Peyer's patch (tissue), 4 donors: Measurements from ENCODE around the gene CACNA1B.

ENCODE experiments used
- CTCF ChIP-seq, 6 experiments: fragments of 450-650 bp in 4 of 6; fragments of 200-600 bp in 2 of 6; sonication (generic) in 1 of 6; IDR thresholded peaks; one replicate each; pipeline ENCODE4 v1.5.1; 2017 to 2019; ENCODE audit warnings: antibody characterized with exemption in 6 of 6, mild to moderate bottlenecking in 3 of 6, moderate library complexity in 1 of 6
- POLR2A ChIP-seq, 2 donors: fragments of 450-650 bp; IDR thresholded peaks; one replicate each; pipeline ENCODE4 v1.5.1; 2017; ENCODE audit warnings: antibody characterized with exemption in 2 of 2, mild to moderate bottlenecking in 2 of 2, moderate library complexity in 2 of 2

- TF ChIP-seq POLR2A (IDR thresholded peaks at IDR 0.05) (no peak), CTCF (IDR thresholded peaks at IDR 0.05) (no peak)
Measured at GRCh38 chr9:137948642-137949041, 71.1 kb downstream of the CACNA1B start.
